ENCODE results near the gene SPEM1.

SPEM1 gene

DNA sequence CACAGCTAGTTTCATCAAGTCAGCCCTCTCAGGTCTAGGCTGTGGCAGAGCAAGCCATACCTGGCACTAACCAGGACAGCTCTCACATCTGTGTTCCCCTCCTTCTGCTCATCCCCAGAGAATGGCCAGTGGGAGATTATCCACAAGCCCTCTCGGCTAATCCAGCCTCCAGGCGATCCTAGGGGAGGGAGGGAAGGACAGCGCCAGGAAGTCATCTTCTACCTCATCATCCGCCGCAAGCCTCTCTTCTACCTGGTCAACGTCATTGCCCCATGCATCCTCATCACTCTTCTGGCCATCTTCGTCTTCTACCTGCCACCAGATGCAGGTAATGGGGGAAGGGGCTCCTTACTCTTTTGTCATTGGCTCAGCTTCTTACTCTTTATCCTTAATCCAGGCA, 28.3 kb downstream of the SPEM1 start:
- Histone ChIP-seq H3K4me1 (ENCODE audit: control insufficient read depth, low read depth, low read length) (peaks cover 5% of the 10 kb centered on the region), H3K9ac (ENCODE audit: low read length) (no peak overlapping the region), H3K4me3 (ENCODE audit: low read length) (no peak overlapping the region), H3K27ac (ENCODE audit: low read length) (no peak overlapping the region), H3K27me3 (ENCODE audit: control insufficient read depth, insufficient read depth, low read length) (peaks cover 8% of the 10 kb centered on the region), H3K36me3 (ENCODE audit: control insufficient read depth, low read depth, low read length) (no peaks in the 10 kb centered on the region), H3K9me3 (ENCODE audit: control insufficient read depth, low read depth, low read length) (no peaks in the 10 kb centered on the region)

DNA sequence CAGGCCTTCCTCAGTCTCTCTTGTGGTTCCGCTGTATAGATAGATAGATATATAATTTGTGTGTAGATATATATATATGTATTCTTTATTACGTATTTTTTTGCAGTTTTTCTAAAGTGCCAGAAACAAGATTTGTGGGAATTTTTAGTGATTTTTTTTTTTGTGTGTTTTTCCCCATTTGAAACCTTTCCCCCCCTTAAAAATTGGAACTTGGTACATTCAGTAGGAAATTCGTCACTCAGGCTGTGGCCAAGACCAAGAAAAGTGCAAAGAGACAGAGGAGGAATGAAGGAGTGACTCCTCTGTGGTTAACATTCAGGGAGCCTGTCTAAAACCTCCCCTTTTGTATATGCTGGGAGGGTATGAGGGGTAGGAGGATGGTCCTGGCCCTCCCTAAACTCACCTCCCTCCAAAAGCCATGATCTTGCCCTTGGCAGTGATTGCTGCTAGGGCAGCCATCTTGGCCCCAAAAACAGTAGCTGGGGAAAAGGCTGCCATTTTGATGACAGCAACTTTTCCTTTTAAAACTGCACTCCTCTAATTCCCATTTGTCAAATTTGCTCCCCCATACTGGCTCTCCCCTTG, 39.9 kb downstream of the SPEM1 start:
- no peaks in the 10 kb centered on the region for H3K9me3 ChIP-seq (ENCODE audit: control insufficient read depth, low read depth, low read length)
- no peak overlapping the region for H3K27ac ChIP-seq (ENCODE audit: low read length)
- H3K9ac ChIP-seq (ENCODE audit: low read length) = no peak overlapping the region
- H3K36me3 ChIP-seq (ENCODE audit: control insufficient read depth, low read depth, low read length) = no peaks in the 10 kb centered on the region
- peaks cover 6% of the 10 kb centered on the region for H3K4me1 ChIP-seq (ENCODE audit: control insufficient read depth, low read depth, low read length)
- no peak overlapping the region for H3K4me3 ChIP-seq (ENCODE audit: low read length)
- H3K27me3 ChIP-seq (ENCODE audit: control insufficient read depth, insufficient read depth, low read length) = no peaks in the 10 kb centered on the region

- Histone ChIP-seq H3K4me3 (ENCODE audit: low read length) (no peak overlapping the region), H3K9ac (ENCODE audit: low read length) (no peak overlapping the region), H3K27me3 (ENCODE audit: control insufficient read depth, insufficient read depth, low read length) (no peaks in the 10 kb centered on the region), H3K9me3 (ENCODE audit: control insufficient read depth, low read depth, low read length) (no peaks in the 10 kb centered on the region), H3K27ac (ENCODE audit: low read length) (no peak overlapping the region), H3K36me3 (ENCODE audit: control insufficient read depth, low read depth, low read length) (no peaks in the 10 kb centered on the region), H3K4me1 (ENCODE audit: control insufficient read depth, low read depth, low read length) (peaks cover 6% of the 10 kb centered on the region)
Observed at GRCh38 chr17:7460850-7461660, 40.9 kb downstream of the SPEM1 start.

DNA sequence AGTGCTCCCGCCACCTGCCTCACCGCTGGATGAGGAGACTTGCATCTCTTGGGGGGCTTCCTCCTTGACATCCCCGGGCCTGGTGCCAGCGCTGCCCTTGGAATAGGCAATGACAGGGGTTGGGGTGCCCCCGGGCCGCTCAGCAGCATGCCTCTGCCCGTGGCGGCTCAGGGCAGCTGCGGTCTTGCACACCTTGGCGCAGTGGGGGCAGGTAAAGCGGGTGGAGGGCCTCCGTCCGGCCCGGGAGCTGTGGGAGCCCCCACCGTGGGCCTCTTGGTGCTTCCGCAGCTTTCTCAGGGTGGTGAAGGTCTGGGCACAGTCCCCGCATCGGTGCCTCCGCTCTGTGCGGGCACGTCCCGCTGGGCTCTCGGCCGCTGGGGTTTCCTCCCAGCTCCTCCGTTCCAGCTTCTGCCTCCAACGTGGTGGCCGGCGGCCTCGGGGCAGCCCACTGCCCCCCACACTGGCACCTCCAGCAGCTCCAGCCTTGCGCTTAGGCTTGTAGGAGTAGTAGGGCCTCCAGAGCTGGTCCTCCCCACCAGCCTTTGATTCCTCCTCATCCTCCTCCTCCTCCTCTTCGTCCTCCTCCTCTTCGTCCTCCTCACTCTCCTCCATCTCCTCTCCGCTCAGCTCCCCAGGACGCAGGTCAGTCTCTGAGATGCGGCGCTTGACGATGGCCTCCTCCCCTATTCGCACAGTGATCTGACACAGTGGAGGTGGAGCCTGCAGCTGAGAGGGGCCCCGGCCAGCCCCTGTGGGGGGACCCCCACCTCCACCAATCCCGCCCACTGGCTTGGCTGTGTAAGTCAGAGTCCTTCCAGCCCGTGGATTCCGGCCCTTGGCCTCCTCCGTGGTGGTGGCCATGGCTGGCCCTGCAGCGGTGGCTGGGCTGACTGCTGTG, 42.6 kb downstream of the SPEM1 start:
- Histone ChIP-seq H3K27ac (ENCODE audit: low read length) (no peak overlapping the region), H3K36me3 (ENCODE audit: control insufficient read depth, low read depth, low read length) (no peaks in the 10 kb centered on the region), H3K9me3 (ENCODE audit: control insufficient read depth, low read depth, low read length) (no peaks in the 10 kb centered on the region), H3K4me1 (ENCODE audit: control insufficient read depth, low read depth, low read length) (peaks cover 6% of the 10 kb centered on the region), H3K27me3 (ENCODE audit: control insufficient read depth, insufficient read depth, low read length) (no peaks in the 10 kb centered on the region), H3K9ac (ENCODE audit: low read length) (no peak overlapping the region), H3K4me3 (ENCODE audit: low read length) (no peak overlapping the region)

DNA sequence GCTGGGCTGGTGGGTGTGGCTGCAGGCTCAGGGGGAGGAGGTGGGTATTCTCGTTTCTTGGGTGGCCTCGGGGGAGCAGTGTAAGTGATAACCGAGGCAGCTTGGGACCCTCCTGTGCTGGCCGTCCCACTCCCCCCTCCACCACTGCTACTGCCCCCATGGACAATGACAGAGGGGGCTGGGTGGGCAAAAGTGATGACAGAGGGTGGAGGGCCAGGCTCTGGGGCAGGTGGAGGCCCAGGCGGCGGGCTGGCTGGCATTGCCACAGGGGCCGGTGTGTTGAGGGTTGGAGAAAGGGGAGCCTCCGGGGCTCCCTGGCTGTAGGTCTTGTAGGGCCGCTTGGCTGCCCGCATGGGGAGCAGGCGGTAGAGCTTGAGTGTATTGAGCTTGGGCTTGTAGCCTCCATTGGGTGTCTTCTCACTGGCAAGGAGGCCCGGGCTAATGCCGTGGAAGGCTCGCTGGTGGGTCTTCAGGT, 43.3 kb downstream of the SPEM1 start:
- Histone ChIP-seq H3K9ac (ENCODE audit: low read length) (no peak overlapping the region), H3K36me3 (ENCODE audit: control insufficient read depth, low read depth, low read length) (no peaks in the 10 kb centered on the region), H3K27me3 (ENCODE audit: control insufficient read depth, insufficient read depth, low read length) (no peaks in the 10 kb centered on the region), H3K9me3 (ENCODE audit: control insufficient read depth, low read depth, low read length) (no peaks in the 10 kb centered on the region), H3K4me1 (ENCODE audit: control insufficient read depth, low read depth, low read length) (peaks cover 6% of the 10 kb centered on the region), H3K4me3 (ENCODE audit: low read length) (no peak overlapping the region), H3K27ac (ENCODE audit: low read length) (no peak overlapping the region)

GRCh38 chr17:7464081-7464480, 44.0 kb downstream of the SPEM1 start:
- Histone ChIP-seq H3K36me3 (ENCODE audit: control insufficient read depth, low read depth, low read length) (no peaks in the 10 kb centered on the region), H3K27ac (ENCODE audit: low read length) (no peak overlapping the region), H3K9me3 (ENCODE audit: control insufficient read depth, low read depth, low read length) (no peaks in the 10 kb centered on the region), H3K27me3 (ENCODE audit: control insufficient read depth, insufficient read depth, low read length) (no peaks in the 10 kb centered on the region), H3K9ac (ENCODE audit: low read length) (no peak overlapping the region), H3K4me3 (ENCODE audit: low read length) (no peak overlapping the region), H3K4me1 (ENCODE audit: control insufficient read depth, low read depth, low read length) (peaks cover 6% of the 10 kb centered on the region)

GRCh38 chr17:7465597-7466275, 45.6 kb downstream of the SPEM1 start:
- Histone ChIP-seq H3K9me3 (ENCODE audit: control insufficient read depth, low read depth, low read length) (no peaks in the 10 kb centered on the region), H3K9ac (ENCODE audit: low read length) (no peak overlapping the region), H3K4me1 (ENCODE audit: control insufficient read depth, low read depth, low read length) (peaks cover 5% of the 10 kb centered on the region), H3K4me3 (ENCODE audit: low read length) (no peak overlapping the region), H3K36me3 (ENCODE audit: control insufficient read depth, low read depth, low read length) (no peaks in the 10 kb centered on the region), H3K27me3 (ENCODE audit: control insufficient read depth, insufficient read depth, low read length) (no peaks in the 10 kb centered on the region), H3K27ac (ENCODE audit: low read length) (no peak overlapping the region)

DNA sequence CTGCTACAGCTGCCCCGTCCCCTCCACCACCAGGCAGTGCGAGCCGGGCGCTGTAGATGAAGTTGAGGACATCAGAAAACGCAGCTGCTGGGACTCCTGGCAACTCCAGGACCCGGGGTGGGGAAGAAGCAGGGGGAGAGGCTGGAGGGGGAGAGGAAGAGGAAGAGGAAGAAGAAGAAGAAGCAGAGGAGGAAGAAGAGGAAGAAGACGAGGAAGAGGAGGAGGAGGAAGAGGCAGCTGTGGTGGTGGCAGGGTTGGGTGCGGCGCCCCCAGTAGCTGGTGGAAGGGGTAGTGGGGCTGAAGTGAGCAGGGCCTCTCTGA, 46.2 kb downstream of the SPEM1 start:
- no peaks in the 10 kb centered on the region for H3K36me3 ChIP-seq (ENCODE audit: control insufficient read depth, low read depth, low read length)
- no peaks in the 10 kb centered on the region for H3K4me1 ChIP-seq (ENCODE audit: control insufficient read depth, low read depth, low read length)
- no peak overlapping the region for H3K9ac ChIP-seq (ENCODE audit: low read length)
- no peaks in the 10 kb centered on the region for H3K9me3 ChIP-seq (ENCODE audit: control insufficient read depth, low read depth, low read length)
- no peak overlapping the region for H3K27ac ChIP-seq (ENCODE audit: low read length)
- H3K27me3 ChIP-seq (ENCODE audit: control insufficient read depth, insufficient read depth, low read length) = no peaks in the 10 kb centered on the region
- no peak overlapping the region for H3K4me3 ChIP-seq (ENCODE audit: low read length)

- Histone ChIP-seq H3K36me3 (ENCODE audit: control insufficient read depth, low read depth, low read length) (no peaks in the 10 kb centered on the region), H3K27ac (ENCODE audit: low read length) (no peak overlapping the region), H3K4me1 (ENCODE audit: control insufficient read depth, low read depth, low read length) (no peaks in the 10 kb centered on the region), H3K4me3 (ENCODE audit: low read length) (no peak overlapping the region), H3K9me3 (ENCODE audit: control insufficient read depth, low read depth, low read length) (no peaks in the 10 kb centered on the region), H3K27me3 (ENCODE audit: control insufficient read depth, insufficient read depth, low read length) (no peaks in the 10 kb centered on the region), H3K9ac (ENCODE audit: low read length) (no peak overlapping the region)
Observed at GRCh38 chr17:7466639-7467341, 46.7 kb downstream of the SPEM1 start.

DNA sequence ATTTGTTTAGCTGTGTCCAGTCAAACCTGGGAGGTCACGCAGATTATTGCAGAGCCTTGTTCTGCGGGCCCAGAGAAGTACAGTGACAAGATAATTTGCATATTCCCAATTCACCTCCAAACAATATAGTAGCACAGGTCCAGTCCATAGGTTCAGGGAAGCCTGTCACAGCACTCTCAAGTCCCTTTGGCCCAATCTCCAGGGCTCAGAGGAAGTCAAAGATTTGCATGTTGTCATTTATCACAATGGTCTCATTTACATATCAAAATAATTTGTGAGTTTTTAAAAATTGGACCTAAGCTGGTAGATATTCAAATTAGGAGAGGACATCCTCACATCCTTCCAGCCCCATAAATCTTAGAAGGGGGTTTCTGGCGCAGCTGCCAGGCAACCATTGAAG, 47.4 kb downstream of the SPEM1 start:
- Histone ChIP-seq H3K4me1 (ENCODE audit: control insufficient read depth, low read depth, low read length) (no peaks in the 10 kb centered on the region), H3K9ac (ENCODE audit: low read length) (no peak overlapping the region), H3K4me3 (ENCODE audit: low read length) (no peak overlapping the region), H3K9me3 (ENCODE audit: control insufficient read depth, low read depth, low read length) (no peaks in the 10 kb centered on the region), H3K36me3 (ENCODE audit: control insufficient read depth, low read depth, low read length) (no peaks in the 10 kb centered on the region), H3K27me3 (ENCODE audit: control insufficient read depth, insufficient read depth, low read length) (no peaks in the 10 kb centered on the region), H3K27ac (ENCODE audit: low read length) (no peak overlapping the region)

GRCh38 chr17:7468290-7468689, 48.2 kb downstream of the SPEM1 start:
- H3K27ac ChIP-seq (ENCODE audit: low read length) = no peak overlapping the region
- H3K4me3 ChIP-seq (ENCODE audit: low read length) = no peak overlapping the region
- H3K9me3 ChIP-seq (ENCODE audit: control insufficient read depth, low read depth, low read length) = no peaks in the 10 kb centered on the region
- H3K9ac ChIP-seq (ENCODE audit: low read length) = no peak overlapping the region
- no peaks in the 10 kb centered on the region for H3K36me3 ChIP-seq (ENCODE audit: control insufficient read depth, low read depth, low read length)
- no peaks in the 10 kb centered on the region for H3K27me3 ChIP-seq (ENCODE audit: control insufficient read depth, insufficient read depth, low read length)
- no peaks in the 10 kb centered on the region for H3K4me1 ChIP-seq (ENCODE audit: control insufficient read depth, low read depth, low read length)
